ENCODE measurements around the gene SLC25A21. TPM values are rescaled to one million over a fixed set of nuclear protein-coding genes. Genes with fewer than 3 reads are reported as not detected.
A peak's percentile ranks its signal among the peaks of the same experiment; 100 is the strongest.

SLC25A21 gene
- total RNA-seq, 4 donors from 2014 or later: 0.82 to 11.1 TPM; not detected in 2

GRCh38 chr14:36852981-36853691 is 319.3 kb downstream of the SLC25A21 start:
- intact Hi-C loops (cut with DNase I; ENCODE audit: low total_unique reads) (no loop called here), in situ Hi-C loops (cut with MboI; ENCODE audit: low pct_ligation_motif_present in 1 of 4, low pct_unique_long_range_greater_than_20kb in 1 of 4, low sequenced_read_pairs in 3 of 4) (no loop called here)
- 20 to 38% methylated on average over 1 to 5 of the region's 5 CpGs for WGBS, 2 donors (ENCODE audit: low coverage in 1 of 2)
- peak in 1 of 3 donors; percentile 7 for TF ChIP-seq POLR2AphosphoS5 (IDR thresholded peaks at IDR 0.05)
- no peak for TF ChIP-seq EP300 (IDR thresholded peaks at IDR 0.05; ENCODE audit: low read depth)
- peaks cover 0 to 21% (median 3%) of the 10 kb centered on the region in 4 donors for H3K4me1 ChIP-seq
- no peaks in the 10 kb centered on the region for H3K9me3 ChIP-seq
- DNase-seq: no peak
- H3K27ac ChIP-seq: no peak overlapping the region
- H3K36me3 ChIP-seq: no peaks in the 10 kb centered on the region
- H3K4me3 ChIP-seq: no peak overlapping the region
- no peaks in the 10 kb centered on the region for H3K27me3 ChIP-seq

- Histone ChIP-seq H3K4me3 (no peak overlapping the region), H3K27me3 (no peaks in the 10 kb centered on the region), H3K4me1 (peaks cover 0 to 10% (median 0%) of the 10 kb centered on the region in 4 donors), H3K36me3 (no peaks in the 10 kb centered on the region), H3K9me3 (no peaks in the 10 kb centered on the region), H3K27ac (no peak overlapping the region)
- in situ Hi-C loops (cut with MboI; ENCODE audit: low pct_ligation_motif_present in 1 of 4, low pct_unique_long_range_greater_than_20kb in 1 of 4, low sequenced_read_pairs in 3 of 4) (no loop called here), intact Hi-C loops (cut with DNase I; ENCODE audit: low total_unique reads) (no loop called here)
- no peak for TF ChIP-seq EP300 (IDR thresholded peaks at IDR 0.05; ENCODE audit: low read depth)
- no peak for TF ChIP-seq POLR2A (IDR thresholded peaks at IDR 0.05)
- no peak for TF ChIP-seq POLR2AphosphoS5 (IDR thresholded peaks at IDR 0.05)
- TF ChIP-seq CTCF (IDR thresholded peaks at IDR 0.05): no peak
- DNase-seq: no peak
- WGBS, 2 donors (ENCODE audit: low coverage in 1 of 2): 73 to 81% methylated on average over 3 to 5 of the region's 5 CpGs
These were observed 324.2 kb downstream of the SLC25A21 start for GRCh38 chr14:36848213-36848612.

GRCh38 chr14:36847366-36847765 is 325.0 kb downstream of the SLC25A21 start:
- H3K36me3 ChIP-seq: no peaks in the 10 kb centered on the region
- intact Hi-C loops (cut with DNase I; ENCODE audit: low total_unique reads) (no loop called here), in situ Hi-C loops (cut with MboI; ENCODE audit: low pct_ligation_motif_present in 1 of 4, low pct_unique_long_range_greater_than_20kb in 1 of 4, low sequenced_read_pairs in 3 of 4) (no loop called here)
- DNase-seq: no peak
- TF ChIP-seq POLR2AphosphoS5 (IDR thresholded peaks at IDR 0.05) (no peak), POLR2A (IDR thresholded peaks at IDR 0.05) (no peak), EP300 (IDR thresholded peaks at IDR 0.05; ENCODE audit: low read depth) (no peak), CTCF (IDR thresholded peaks at IDR 0.05) (no peak)
- no peak overlapping the region for H3K4me3 ChIP-seq
- H3K4me1 ChIP-seq: peaks cover 0 to 8% (median 0%) of the 10 kb centered on the region in 4 donors
- no peaks in the 10 kb centered on the region for H3K27me3 ChIP-seq
- no peaks in the 10 kb centered on the region for H3K9me3 ChIP-seq
- H3K27ac ChIP-seq: no peak overlapping the region
- 82 to 85% methylated on average over 2 to 3 of the region's 3 CpGs for WGBS, 2 donors (ENCODE audit: low coverage in 1 of 2)

GRCh38 chr14:36845356-36846012 is 326.9 kb downstream of the SLC25A21 start:
- in situ Hi-C loops (cut with MboI; ENCODE audit: low pct_ligation_motif_present in 1 of 4, low pct_unique_long_range_greater_than_20kb in 1 of 4, low sequenced_read_pairs in 3 of 4): no loop called here
- no peaks in the 10 kb centered on the region for H3K9me3 ChIP-seq
- H3K4me3 ChIP-seq: no peak overlapping the region
- intact Hi-C loops (cut with DNase I; ENCODE audit: low total_unique reads): no loop called here
- H3K36me3 ChIP-seq: no peaks in the 10 kb centered on the region
- TF ChIP-seq POLR2A (IDR thresholded peaks at IDR 0.05) (no peak), POLR2AphosphoS5 (IDR thresholded peaks at IDR 0.05) (no peak), CTCF (IDR thresholded peaks at IDR 0.05) (no peak), EP300 (IDR thresholded peaks at IDR 0.05; ENCODE audit: low read depth) (no peak)
- no peak overlapping the region for H3K27ac ChIP-seq
- peaks cover 0 to 8% (median 0%) of the 10 kb centered on the region in 4 donors for H3K4me1 ChIP-seq
- H3K27me3 ChIP-seq: no peaks in the 10 kb centered on the region
- 25 to 39% methylated on average over 2 to 5 of the region's 5 CpGs for WGBS, 2 donors (ENCODE audit: low coverage in 1 of 2)
- no peak for DNase-seq
